Dendritic cell treated with granulocyte-macrophage colony-stimulating factor and Interleukin-4, amounts not matched to agents 40 ng/mL and 50 ng/mL, for 4 days (primary cell): Measurements from ENCODE around the gene UGT1A7.
"Not testable (repeated sequence)": the region's sequence is repeated elsewhere in the genome, so short reads cannot be mapped to it uniquely, and the experiment has no call there.

Experiments used
- H3K27ac Mint-ChIP-seq: one replicate; pipeline ENCODE4 v1.8.0; 2022; ENCODE audit warnings: mild to moderate bottlenecking, mixed read lengths
- H3K27me3 Mint-ChIP-seq: one replicate; pipeline ENCODE4 v1.8.0; 2022; ENCODE audit warnings: mild to moderate bottlenecking, mixed read lengths
- H3K36me3 Mint-ChIP-seq: one replicate; pipeline ENCODE4 v1.8.0; 2022; ENCODE audit warnings: low read depth, mixed read lengths
- H3K4me1 Mint-ChIP-seq: one replicate; pipeline ENCODE4 v1.8.0; 2022; ENCODE audit warnings: low read depth, mixed read lengths
- H3K4me3 Mint-ChIP-seq: one replicate; pipeline ENCODE4 v1.8.0; 2022; ENCODE audit warnings: mild to moderate bottlenecking, moderate library complexity, mixed read lengths
- H3K9me3 Mint-ChIP-seq: one replicate; pipeline ENCODE4 v1.8.0; 2022; ENCODE audit warnings: mixed read lengths
- intact Hi-C: fragments of 100-400 bp; cut with micrococcal nuclease; formaldehyde crosslinking; loops from one replicate; pipeline ENCODE4 v1.15.0; 2022

The UGT1A7 gene

DNA sequence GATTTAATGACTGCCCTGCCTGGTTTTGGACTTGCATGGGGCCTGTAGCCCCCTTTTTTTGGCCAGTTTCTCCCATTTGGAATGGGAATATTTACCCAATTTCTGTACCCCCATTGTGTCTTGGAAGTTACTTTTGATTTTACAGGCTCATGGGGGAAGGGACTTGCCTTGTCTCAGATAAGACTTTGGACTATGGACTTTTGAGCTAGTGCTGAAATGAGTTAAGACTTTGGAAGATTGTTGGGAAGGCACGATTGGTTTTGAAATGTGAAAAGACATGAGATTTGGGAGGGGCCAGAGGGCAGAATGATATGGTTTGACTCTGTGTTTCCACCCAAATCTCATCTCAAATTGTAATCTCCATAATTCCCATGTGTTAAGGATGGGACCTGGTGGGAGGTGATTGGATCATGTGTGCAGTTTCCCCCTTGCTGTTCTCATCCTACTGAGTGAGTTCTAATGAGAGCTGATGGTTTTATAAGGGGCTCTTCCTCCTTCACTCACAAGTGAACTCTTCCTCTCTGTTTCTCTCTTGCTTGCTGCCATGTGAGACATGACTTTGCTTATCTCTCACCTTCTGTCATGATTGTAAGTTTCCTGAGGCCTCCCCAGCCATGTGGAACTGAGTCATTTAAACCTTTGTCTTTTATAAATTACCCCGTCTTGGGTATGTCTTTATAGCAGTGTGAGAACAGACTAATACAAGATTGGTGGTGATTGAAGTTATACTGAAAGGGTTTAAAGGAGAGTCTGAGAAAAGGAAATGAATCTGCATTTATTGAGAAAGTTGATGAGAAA lies 69.7 kb downstream of the UGT1A7 start:
- intact Hi-C loops, H3K4me1 Mint-ChIP-seq, H3K4me3 Mint-ChIP-seq, H3K27me3 Mint-ChIP-seq, H3K36me3 Mint-ChIP-seq, H3K27ac Mint-ChIP-seq: not testable (repeated sequence)
- peaks cover 29% of the 10 kb centered on the region for H3K9me3 Mint-ChIP-seq

DNA sequence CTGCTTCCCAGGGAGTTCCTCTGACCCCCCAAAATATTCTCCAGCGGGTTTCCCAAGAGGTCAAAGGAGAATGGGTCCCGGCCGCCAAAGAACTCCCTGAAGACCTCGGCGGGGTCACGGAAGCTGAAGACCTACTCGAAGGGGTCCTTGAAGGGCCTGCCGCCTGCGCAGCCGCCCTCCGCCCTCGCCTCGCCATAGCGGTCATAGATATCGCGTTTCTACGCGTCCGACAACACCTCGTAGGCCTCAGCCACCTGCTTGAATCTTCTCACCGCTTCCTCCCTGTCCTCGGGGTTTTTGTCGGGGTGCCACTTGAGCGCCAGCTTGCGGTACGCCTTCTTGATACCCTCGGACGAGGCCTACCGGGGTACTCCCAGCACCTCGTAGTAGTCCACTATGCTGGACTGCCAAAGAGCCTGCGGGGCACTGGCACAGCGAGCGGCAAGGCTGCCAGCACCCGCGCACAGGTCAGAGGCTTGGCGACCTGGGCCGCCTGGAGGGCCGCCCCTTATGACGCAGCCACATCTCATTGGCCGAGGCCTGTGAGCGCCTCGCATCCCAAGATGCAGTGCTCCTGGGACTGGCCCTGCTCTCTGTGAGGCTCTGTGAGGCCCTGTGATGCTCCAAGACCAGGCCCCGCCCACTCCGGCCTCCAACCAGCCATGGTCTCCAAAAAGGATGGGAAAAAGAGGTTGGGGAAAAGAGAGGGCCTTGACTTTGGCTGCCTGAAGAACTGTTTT lies 73.3 kb downstream of the UGT1A7 start:
- peaks cover 21% of the 10 kb centered on the region for H3K9me3 Mint-ChIP-seq
- no peak overlapping the region for H3K4me3 Mint-ChIP-seq
- H3K36me3 Mint-ChIP-seq, result no peaks in the 10 kb centered on the region
- no peaks in the 10 kb centered on the region for H3K4me1 Mint-ChIP-seq
- intact Hi-C loops, result no loop called here
- H3K27ac Mint-ChIP-seq, result no peak overlapping the region
- H3K27me3 Mint-ChIP-seq, result peaks cover 2% of the 10 kb centered on the region

DNA sequence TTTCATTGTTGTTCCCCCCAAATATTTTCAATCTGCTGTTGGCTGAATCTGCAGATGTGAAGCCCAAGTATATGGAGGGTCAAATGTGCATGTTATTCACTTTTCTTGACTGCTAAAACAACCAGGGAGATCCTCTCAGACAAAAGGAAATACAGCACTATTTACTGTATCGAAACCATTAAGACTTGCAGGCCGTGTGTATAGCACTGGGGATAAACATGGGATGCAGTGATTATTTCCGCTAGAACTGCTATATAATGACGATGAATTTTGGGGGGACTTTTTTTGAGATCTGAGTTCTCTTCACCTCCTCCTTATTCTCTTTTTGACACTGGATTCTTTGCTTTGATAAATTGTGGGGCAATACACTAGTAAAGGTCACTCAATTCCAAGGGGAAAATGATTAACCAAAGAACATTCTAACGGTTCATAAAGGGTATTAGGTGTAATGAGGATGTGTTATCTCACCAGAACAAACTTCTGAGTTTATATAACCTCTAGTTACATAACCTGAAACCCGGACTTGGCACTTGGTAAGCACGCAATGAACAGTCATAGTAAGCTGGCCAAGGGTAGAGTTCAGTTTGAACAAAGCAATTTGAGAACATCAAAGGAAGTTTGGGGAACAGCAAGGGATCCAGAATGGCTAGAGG lies 74.9 kb downstream of the UGT1A7 start:
- no peak overlapping the region for H3K27ac Mint-ChIP-seq
- peaks cover 6% of the 10 kb centered on the region for H3K9me3 Mint-ChIP-seq
- peaks cover 2% of the 10 kb centered on the region for H3K27me3 Mint-ChIP-seq
- H3K4me1 Mint-ChIP-seq, result no peaks in the 10 kb centered on the region
- H3K36me3 Mint-ChIP-seq, result no peaks in the 10 kb centered on the region
- H3K4me3 Mint-ChIP-seq, result no peak overlapping the region
- intact Hi-C loops, result no loop called here

DNA sequence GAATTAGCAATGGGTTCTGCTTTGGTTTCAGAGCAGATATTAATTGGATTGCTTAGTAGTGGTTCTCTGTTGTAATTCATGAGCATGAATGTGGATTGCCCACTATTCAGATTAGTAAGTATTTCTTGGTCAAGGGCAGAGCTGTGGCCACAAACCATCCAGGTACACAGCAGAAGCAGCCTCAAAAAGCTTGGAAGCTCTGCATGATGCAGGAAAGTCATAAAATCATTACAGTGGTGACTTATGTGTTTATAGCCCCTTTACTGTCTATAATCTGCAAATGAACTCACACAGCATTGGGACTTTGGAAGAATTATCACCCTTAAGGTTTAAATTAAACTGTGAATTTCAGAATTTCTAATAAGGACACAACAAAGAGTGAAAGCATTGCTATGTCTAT lies 76.4 kb downstream of the UGT1A7 start:
- Mint-ChIP-seq H3K36me3 (no peaks in the 10 kb centered on the region), H3K27me3 (peaks cover 2% of the 10 kb centered on the region), H3K9me3 (no peaks in the 10 kb centered on the region), H3K4me3 (no peak overlapping the region), H3K27ac (no peak overlapping the region), H3K4me1 (no peaks in the 10 kb centered on the region)
- intact Hi-C loops, result no loop called here

DNA sequence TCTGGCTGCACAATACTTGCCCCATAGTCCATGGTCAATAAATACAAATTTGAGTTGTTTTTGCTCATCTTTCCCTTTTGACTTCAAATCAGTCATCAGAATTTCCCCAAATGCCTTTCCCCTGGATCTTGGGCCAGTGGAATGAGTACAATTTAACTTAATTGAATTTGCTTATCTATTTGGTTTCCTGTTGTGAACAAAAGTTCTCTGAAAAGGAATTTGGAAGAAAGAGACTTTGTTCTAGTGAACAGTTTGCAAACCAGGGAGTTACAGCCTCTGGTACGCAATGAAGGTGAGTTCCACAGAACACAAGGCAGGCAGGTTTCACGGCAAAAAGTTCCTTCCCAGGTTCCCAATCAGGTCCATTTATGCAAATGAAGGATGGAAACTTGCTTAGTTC lies 77.1 kb downstream of the UGT1A7 start:
- Mint-ChIP-seq H3K4me3 (no peak overlapping the region), H3K27me3 (peaks cover 4% of the 10 kb centered on the region), H3K27ac (no peak overlapping the region)

DNA sequence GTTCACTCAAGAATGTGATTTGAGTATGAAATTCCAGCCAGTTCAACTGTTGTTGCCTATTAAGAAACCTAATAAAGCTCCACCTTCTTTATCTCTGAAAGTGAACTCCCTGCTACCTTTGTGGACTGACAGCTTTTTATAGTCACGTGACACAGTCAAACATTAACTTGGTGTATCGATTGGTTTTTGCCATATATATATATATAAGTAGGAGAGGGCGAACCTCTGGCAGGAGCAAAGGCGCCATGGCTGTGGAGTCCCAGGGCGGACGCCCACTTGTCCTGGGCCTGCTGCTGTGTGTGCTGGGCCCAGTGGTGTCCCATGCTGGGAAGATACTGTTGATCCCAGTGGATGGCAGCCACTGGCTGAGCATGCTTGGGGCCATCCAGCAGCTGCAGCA lies 78.3 kb downstream of the UGT1A7 start, which contains the start of gene UGT1A1:
TSS of gene UGT1A1 (plus strand) at position 228 of the 400 bp plus-strand sequence. CDS start at position 246, 18 bp downstream.
- Mint-ChIP-seq H3K27ac (no peak within 1 kb of the TSS), H3K36me3 (no peaks in the 10 kb centered on the region), H3K4me3 (no peak within 1 kb of the TSS), H3K4me1 (no peaks in the 10 kb centered on the region), H3K9me3 (no peaks in the 10 kb centered on the region), H3K27me3 (peaks cover 7% of the 10 kb centered on the region)
- intact Hi-C loops, result no loop called here

More for the DNA sequence above, 77.1 kb downstream of the UGT1A7 start:
- Mint-ChIP-seq H3K9me3 (no peaks in the 10 kb centered on the region), H3K36me3 (no peaks in the 10 kb centered on the region), H3K4me1 (no peaks in the 10 kb centered on the region)
- intact Hi-C loops, result no loop called here

DNA sequence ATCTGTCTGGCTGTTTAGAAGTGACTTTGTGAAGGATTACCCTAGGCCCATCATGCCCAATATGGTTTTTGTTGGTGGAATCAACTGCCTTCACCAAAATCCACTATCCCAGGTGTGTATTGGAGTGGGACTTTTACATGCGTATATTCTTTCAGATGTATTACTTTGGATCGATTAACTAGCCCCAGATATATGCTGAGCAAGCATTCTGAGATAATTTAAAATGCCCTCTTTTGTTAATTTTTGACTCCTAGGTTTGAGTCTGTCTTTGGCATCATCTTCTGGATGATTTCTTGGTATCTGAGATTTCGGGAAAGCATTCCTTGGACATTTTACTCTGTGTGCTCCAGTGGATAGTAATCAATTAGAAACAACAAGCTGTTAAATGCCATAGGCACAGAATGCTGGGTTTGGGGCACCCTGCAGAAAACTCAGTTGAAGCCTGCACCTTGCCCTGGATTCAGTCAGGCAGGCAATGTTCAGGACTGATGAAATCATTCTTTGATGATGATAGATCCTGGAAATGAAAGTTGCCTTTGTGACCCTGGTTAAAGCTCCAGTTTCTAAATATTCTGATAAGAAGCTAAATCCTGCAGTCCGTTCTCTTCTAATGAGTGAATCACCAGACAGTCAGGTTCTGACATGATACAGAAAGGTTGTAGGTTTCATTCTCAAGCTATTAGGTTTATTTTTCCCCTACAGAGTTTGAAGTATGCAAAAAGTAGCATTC lies 79.5 kb downstream of the UGT1A7 start:
- H3K4me3 Mint-ChIP-seq, result no peak overlapping the region

DNA sequence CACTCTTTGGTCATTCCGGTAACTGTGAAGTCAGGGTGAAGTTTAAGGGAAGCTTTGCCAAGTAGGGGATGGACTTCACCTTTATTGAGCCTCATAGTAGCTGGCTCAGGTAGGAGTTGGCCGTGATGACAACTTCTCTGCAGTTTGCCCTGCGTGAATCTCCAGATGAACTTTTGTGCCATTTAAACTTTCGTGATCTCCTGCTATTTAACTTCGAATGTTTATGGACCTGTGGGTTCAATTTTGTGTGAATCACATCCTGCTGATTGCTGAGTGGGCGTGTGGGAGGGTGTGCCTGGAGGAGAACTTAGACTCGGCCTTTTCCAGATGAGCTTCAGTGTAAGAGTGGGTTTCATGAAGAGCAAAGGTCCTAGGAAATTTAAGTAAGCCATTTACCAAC lies 82.6 kb downstream of the UGT1A7 start:
- Mint-ChIP-seq H3K9me3 (peaks cover 8% of the 10 kb centered on the region), H3K4me1 (no peaks in the 10 kb centered on the region), H3K27ac (no peak overlapping the region), H3K4me3 (no peak overlapping the region), H3K36me3 (no peaks in the 10 kb centered on the region), H3K27me3 (peaks cover 7% of the 10 kb centered on the region)
- intact Hi-C loops, result no loop called here

More for the DNA sequence above, 79.5 kb downstream of the UGT1A7 start:
- Mint-ChIP-seq H3K27me3 (peaks cover 7% of the 10 kb centered on the region), H3K4me1 (no peaks in the 10 kb centered on the region), H3K27ac (no peak overlapping the region), H3K36me3 (no peaks in the 10 kb centered on the region), H3K9me3 (peaks cover 3% of the 10 kb centered on the region)
- intact Hi-C loops, result no loop called here

DNA sequence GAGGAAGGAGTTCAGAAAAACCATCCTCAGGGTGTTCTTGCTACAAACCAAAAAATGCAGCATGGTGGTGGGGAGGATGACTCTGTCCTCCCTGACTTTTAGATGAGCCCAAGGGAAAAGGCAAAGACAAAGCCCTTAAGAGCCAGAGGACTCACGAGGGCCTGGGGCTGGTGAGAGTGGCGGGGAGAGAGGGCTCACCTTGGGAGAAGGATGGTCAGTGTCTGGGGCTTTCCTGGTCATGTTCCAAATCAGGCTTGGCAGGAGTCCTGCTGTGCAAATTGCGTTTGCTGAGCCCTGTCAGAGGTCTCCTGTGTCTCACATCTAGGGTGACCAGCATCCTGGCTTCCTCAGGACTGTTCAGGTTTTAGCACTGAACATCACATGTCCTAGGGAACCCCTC lies 83.1 kb downstream of the UGT1A7 start:
- intact Hi-C loops, result no loop called here
- Mint-ChIP-seq H3K27me3 (peaks cover 7% of the 10 kb centered on the region), H3K27ac (no peak overlapping the region), H3K4me3 (no peak overlapping the region), H3K9me3 (peaks cover 8% of the 10 kb centered on the region), H3K4me1 (no peaks in the 10 kb centered on the region), H3K36me3 (no peaks in the 10 kb centered on the region)

DNA sequence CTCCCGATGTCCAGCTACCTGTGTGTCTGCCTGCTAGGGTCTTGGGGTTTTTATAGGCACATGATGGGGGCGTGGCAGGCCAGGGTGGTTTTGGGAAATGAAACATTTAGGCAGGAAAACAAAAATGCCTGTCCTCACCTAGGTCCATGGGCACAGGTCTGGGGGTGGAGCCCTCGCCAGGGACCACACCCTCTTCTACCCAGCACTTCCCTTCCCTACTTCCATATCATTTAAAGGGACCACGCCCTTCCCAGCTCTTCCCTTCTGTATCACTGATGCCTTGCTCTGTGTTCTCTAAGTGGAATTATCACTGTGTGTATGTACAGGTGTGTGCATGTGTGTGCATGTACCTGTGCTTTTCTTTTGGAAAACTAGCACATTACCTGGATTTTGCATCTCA lies 84.7 kb downstream of the UGT1A7 start:
- Mint-ChIP-seq H3K27me3 (peaks cover 7% of the 10 kb centered on the region), H3K9me3 (peaks cover 8% of the 10 kb centered on the region), H3K4me3 (no peak overlapping the region), H3K4me1 (no peaks in the 10 kb centered on the region), H3K27ac (no peak overlapping the region), H3K36me3 (no peaks in the 10 kb centered on the region)
- intact Hi-C loops, result no loop called here

DNA sequence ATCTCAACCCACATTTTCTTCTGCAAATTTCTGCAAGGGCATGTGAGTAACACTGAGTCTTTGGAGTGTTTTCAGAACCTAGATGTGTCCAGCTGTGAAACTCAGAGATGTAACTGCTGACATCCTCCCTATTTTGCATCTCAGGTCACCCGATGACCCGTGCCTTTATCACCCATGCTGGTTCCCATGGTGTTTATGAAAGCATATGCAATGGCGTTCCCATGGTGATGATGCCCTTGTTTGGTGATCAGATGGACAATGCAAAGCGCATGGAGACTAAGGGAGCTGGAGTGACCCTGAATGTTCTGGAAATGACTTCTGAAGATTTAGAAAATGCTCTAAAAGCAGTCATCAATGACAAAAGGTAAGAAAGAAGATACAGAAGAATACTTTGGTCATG lies 86.4 kb downstream of the UGT1A7 start:
- no peak overlapping the region for H3K4me3 Mint-ChIP-seq
- H3K27me3 Mint-ChIP-seq, result peaks cover 7% of the 10 kb centered on the region
- intact Hi-C loops, result no loop called here
- H3K27ac Mint-ChIP-seq, result no peak overlapping the region
- no peaks in the 10 kb centered on the region for H3K4me1 Mint-ChIP-seq
- H3K36me3 Mint-ChIP-seq, result no peaks in the 10 kb centered on the region
- peaks cover 8% of the 10 kb centered on the region for H3K9me3 Mint-ChIP-seq

DNA sequence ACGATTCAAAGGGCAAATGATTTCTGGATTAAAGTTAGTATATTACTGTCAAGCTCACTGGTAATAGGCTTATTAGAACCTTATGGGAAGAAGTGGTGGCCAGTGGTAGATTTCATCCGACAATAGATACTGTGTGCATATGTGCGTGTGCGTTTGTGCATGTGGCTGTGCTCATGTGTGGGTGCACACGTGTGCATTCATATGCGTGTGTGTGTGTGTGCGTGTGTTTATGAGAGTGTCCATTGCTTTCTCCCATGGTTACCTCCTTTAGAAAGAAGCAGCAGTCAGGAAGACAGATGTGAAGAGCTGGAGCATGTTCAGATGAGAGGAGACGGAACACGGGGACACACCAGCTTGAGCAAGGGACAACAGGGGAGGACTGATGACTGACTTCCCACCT lies 87.6 kb downstream of the UGT1A7 start:
- H3K4me3 Mint-ChIP-seq, result no peak overlapping the region
- H3K27me3 Mint-ChIP-seq, result peaks cover 5% of the 10 kb centered on the region
- H3K4me1 Mint-ChIP-seq, result no peaks in the 10 kb centered on the region
- peaks cover 8% of the 10 kb centered on the region for H3K9me3 Mint-ChIP-seq
- intact Hi-C loops, result no loop called here
- no peaks in the 10 kb centered on the region for H3K36me3 Mint-ChIP-seq
- no peak overlapping the region for H3K27ac Mint-ChIP-seq

DNA sequence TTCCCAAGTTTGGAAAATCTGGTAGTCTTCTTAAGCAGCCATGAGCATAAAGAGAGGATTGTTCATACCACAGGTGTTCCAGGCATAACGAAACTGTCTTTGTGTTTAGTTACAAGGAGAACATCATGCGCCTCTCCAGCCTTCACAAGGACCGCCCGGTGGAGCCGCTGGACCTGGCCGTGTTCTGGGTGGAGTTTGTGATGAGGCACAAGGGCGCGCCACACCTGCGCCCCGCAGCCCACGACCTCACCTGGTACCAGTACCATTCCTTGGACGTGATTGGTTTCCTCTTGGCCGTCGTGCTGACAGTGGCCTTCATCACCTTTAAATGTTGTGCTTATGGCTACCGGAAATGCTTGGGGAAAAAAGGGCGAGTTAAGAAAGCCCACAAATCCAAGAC lies 90.5 kb downstream of the UGT1A7 start:
- no peak overlapping the region for H3K27ac Mint-ChIP-seq
- no peaks in the 10 kb centered on the region for H3K36me3 Mint-ChIP-seq
- peaks cover 22% of the 10 kb centered on the region for H3K9me3 Mint-ChIP-seq
- H3K4me3 Mint-ChIP-seq, result no peak overlapping the region
- no peaks in the 10 kb centered on the region for H3K4me1 Mint-ChIP-seq
- intact Hi-C loops, result no loop called here
- H3K27me3 Mint-ChIP-seq, result peaks cover 2% of the 10 kb centered on the region

DNA sequence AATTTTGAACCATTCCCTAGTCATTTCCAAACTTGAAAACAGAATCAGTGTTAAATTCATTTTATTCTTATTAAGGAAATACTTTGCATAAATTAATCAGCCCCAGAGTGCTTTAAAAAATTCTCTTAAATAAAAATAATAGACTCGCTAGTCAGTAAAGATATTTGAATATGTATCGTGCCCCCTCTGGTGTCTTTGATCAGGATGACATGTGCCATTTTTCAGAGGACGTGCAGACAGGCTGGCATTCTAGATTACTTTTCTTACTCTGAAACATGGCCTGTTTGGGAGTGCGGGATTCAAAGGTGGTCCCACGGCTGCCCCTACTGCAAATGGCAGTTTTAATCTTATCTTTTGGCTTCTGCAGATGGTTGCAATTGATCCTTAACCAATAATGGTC lies 90.9 kb downstream of the UGT1A7 start:
- H3K27me3 Mint-ChIP-seq, result peaks cover 1% of the 10 kb centered on the region
- H3K4me1 Mint-ChIP-seq, result no peaks in the 10 kb centered on the region
- H3K9me3 Mint-ChIP-seq, result peaks cover 22% of the 10 kb centered on the region
- no peaks in the 10 kb centered on the region for H3K36me3 Mint-ChIP-seq
- H3K4me3 Mint-ChIP-seq, result no peak overlapping the region
- H3K27ac Mint-ChIP-seq, result no peak overlapping the region
- intact Hi-C loops, result no loop called here
